Panc1 (cell line): ENCODE data around the gene TSC2.
"Not testable (repeated sequence)": the region's sequence is repeated elsewhere in the genome, so short reads cannot be mapped to it uniquely, and the experiment has no call there.

Experiments used
- CTCF ChIP-seq: fragments of 450-650 bp; IDR thresholded peaks from 2 replicates; pipeline ENCODE4 v1.5.1; 2017; ENCODE audit warnings: mild to moderate bottlenecking
- POLR2AphosphoS5 ChIP-seq: IDR thresholded peaks from 2 replicates; pipeline ENCODE4 v1.6.1; 2012; ENCODE audit warnings: mild to moderate bottlenecking, low read depth, low read length, moderate library complexity
- REST ChIP-seq, 2 experiments: IDR thresholded peaks; 2 replicates each; pipeline ENCODE4 v1.6.1; 2011 to 2012; ENCODE audit warnings: low read depth in 2 of 2, control low read depth in 1 of 2, low read length in 1 of 2, mild to moderate bottlenecking in 1 of 2, moderate library complexity in 1 of 2; ENCODE audit not compliant: insufficient read depth in 1 of 2
- SIN3A ChIP-seq: IDR thresholded peaks from 2 replicates; pipeline ENCODE4 v1.6.1; 2012; ENCODE audit warnings: low read depth, mild to moderate bottlenecking, low read length, moderate library complexity, borderline replicate concordance; ENCODE audit not compliant: insufficient read depth
- TCF7L2 ChIP-seq: IDR thresholded peaks from 2 replicates; pipeline ENCODE4 v1.6.1; 2011; ENCODE audit warnings: mild to moderate bottlenecking, low read depth, low read length, inconsistent platforms

- not testable (repeated sequence) for TF ChIP-seq CTCF; TCF7L2; POLR2AphosphoS5; SIN3A; REST (IDR thresholded peaks at IDR 0.05; ENCODE audit: insufficient read depth in 1 of 2, low read depth in 2 of 2, low read length in 1 of 2)
Measured at GRCh38 chr16:2129890-2130447, 82.2 kb downstream of the TSC2 start.
